Measurements from ENCODE around the gene MPZL2.
A peak's percentile ranks its signal among the peaks of the same experiment; 100 is the strongest.

DNA sequence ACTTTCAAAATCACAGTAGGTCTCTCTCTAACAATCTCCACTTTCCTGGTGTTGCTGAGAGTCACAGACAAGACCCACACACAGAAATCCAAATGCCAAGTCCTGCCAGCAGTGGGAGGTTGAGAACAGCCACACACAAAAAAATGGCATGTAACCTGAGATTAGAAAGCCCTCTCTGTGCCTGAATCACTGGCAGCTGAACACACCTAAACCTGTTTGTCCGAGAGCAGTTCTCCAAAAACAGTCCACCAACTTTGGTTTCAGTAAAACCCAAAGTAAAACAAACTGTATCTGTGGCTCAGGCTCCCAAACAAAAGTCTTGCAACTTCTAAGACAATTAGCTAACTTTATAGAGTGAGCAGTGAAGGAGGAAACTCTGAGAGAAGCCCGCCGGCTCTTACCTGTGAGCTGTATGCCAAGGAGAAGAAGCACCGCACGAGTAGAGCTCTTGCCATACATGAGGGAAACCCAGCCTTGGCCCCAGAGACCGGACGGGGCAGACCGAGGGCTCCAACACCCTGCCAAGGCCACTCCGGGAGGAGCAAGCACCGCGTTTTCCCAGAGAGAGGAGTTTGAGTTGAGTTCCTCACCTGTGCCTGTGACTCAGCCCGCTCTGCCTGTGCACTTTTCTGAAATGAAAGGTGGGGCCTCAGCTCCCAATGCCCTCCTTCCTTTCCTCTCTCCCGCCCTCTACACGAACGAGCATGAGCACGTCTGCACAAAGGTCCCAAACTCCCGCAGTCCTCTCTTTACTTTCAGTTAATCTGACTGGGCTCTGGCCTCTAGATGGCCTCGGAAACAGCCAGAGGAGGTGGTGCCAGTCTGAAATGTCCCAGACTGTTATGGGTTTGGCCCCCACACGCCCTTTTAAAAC lies at the start of gene MPZL2:
- TF ChIP-seq, protein P1, sequence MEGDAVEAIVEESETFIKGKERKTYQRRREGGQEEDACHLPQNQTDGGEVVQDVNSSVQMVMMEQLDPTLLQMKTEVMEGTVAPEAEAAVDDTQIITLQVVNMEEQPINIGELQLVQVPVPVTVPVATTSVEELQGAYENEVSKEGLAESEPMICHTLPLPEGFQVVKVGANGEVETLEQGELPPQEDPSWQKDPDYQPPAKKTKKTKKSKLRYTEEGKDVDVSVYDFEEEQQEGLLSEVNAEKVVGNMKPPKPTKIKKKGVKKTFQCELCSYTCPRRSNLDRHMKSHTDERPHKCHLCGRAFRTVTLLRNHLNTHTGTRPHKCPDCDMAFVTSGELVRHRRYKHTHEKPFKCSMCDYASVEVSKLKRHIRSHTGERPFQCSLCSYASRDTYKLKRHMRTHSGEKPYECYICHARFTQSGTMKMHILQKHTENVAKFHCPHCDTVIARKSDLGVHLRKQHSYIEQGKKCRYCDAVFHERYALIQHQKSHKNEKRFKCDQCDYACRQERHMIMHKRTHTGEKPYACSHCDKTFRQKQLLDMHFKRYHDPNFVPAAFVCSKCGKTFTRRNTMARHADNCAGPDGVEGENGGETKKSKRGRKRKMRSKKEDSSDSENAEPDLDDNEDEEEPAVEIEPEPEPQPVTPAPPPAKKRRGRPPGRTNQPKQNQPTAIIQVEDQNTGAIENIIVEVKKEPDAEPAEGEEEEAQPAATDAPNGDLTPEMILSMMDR (IDR thresholded peaks at IDR 0.05): no peak
- TF ChIP-seq EZH2phosphoT487 (IDR thresholded peaks at IDR 0.05) (no peak), EZH2 (IDR thresholded peaks at IDR 0.05) (peak; percentile 55)

Data from neural progenitor cell (in vitro differentiated cells).